Endothelial cell of umbilical vein (primary cell): ENCODE results near the gene RMC1. TPM values are rescaled to one million over a fixed set of nuclear protein-coding genes. Genes with fewer than 3 reads are reported as not detected.

Experiments
- BruUV-seq: library from RNA; stranded (reverse); fragments of 400-500 nt; replicated peaks from 2 replicates; lab custom pipeline; 2021; lab: Mats Ljungman, UMichigan
- CTCF ChIA-PET: fragments of 300-600, 350-600 bp; sonication (Branson Sonifier 250); formaldehyde crosslinking; loops from one replicate; lab custom pipeline; 2021; ENCODE audit warnings: antibody characterized with exemption, inconsistent platforms; lab: Charles Lee
- POLR2A ChIA-PET: fragments of 300-600, 350-600 bp; sonication (Branson Sonifier 250); formaldehyde crosslinking; loops from one replicate; lab custom pipeline; 2021; ENCODE audit warnings: antibody characterized with exemption, inconsistent platforms; lab: Charles Lee
- DNase-seq: peaks from one replicate; pipeline ENCODE4 v3.0.0-alpha.2; 2011; ENCODE audit warnings: low read depth, low spot score
- FAIRE-seq: peaks from 2 replicates; lab custom pipeline; 2011; peaks lifted over from hg19 to GRCh38; lab: Jason Lieb, UNC
- H2AFZ ChIP-seq: 2 replicates; pipeline ENCODE4 v1.6.0; 2012; ENCODE audit warnings: low read depth, low read length, control low read depth, inconsistent platforms
- H3K27ac ChIP-seq: 2 replicates; pipeline ENCODE4 v1.5.1; 2011; ENCODE audit warnings: low read depth, mild to moderate bottlenecking, control low read depth, low read length, moderate library complexity; ENCODE audit not compliant: insufficient read depth
- H3K27me3 ChIP-seq, 2 experiments: 2 replicates each; pipeline versions ENCODE4 v1.6.0 to v1.6.1; 2011; ENCODE audit warnings: low read length in 2 of 2, mixed read lengths in 1 of 2; ENCODE audit not compliant: control insufficient read depth in 2 of 2, insufficient read depth in 2 of 2
- H3K36me3 ChIP-seq, 2 experiments: 2 replicates in 1 of 2; 3 replicates in 1 of 2; pipeline ENCODE4 v1.5.1; 2011; ENCODE audit warnings: low read length in 2 of 2, mild to moderate bottlenecking in 1 of 2, moderate library complexity in 1 of 2; ENCODE audit not compliant: control insufficient read depth in 2 of 2, insufficient read depth in 2 of 2; ENCODE audit errors: extremely low read depth in 1 of 2
- H3K4me1 ChIP-seq: 3 replicates; pipeline ENCODE4 v1.5.1; 2011; ENCODE audit warnings: mild to moderate bottlenecking, low read length; ENCODE audit not compliant: control insufficient read depth, insufficient read depth; ENCODE audit errors: extremely low read depth
- H3K4me2 ChIP-seq: 2 replicates; pipeline ENCODE4 v1.6.1; 2011; ENCODE audit warnings: low read length, control low read depth, mixed read lengths; ENCODE audit not compliant: insufficient read depth
- H3K4me3 ChIP-seq, 3 experiments: fragments of 200-600 bp in 1 of 3; sonication (generic), shearing (Covaris generic) in 1 of 3; replicated peaks in 1 of 3; 2 replicates each; pipeline ENCODE4 v1.5.1; 2011 to 2016; ENCODE audit warnings: control low read depth in 3 of 3, low read length in 3 of 3, mild to moderate bottlenecking in 2 of 3, inconsistent platforms in 1 of 3, low read depth in 1 of 3, moderate library complexity in 1 of 3; ENCODE audit not compliant: insufficient read depth in 1 of 3
- H3K79me2 ChIP-seq: 2 replicates; pipeline ENCODE4 v1.6.0; 2012; ENCODE audit warnings: low read length, inconsistent platforms; ENCODE audit not compliant: control insufficient read depth, insufficient read depth
- H3K9ac ChIP-seq: replicated peaks from 2 replicates; pipeline ENCODE3; 2011; ENCODE audit warnings: low read length, control low read depth; ENCODE audit not compliant: insufficient read depth; ENCODE audit errors: extremely low read depth
- H3K9me1 ChIP-seq: replicated peaks from 3 replicates; pipeline ENCODE4 v1.6.0; 2011; ENCODE audit warnings: mild to moderate bottlenecking, low read length; ENCODE audit not compliant: control insufficient read depth, insufficient read depth; ENCODE audit errors: extremely low read depth
- H3K9me3 ChIP-seq: replicated peaks from 2 replicates; pipeline ENCODE4 v1.5.1; 2012; ENCODE audit warnings: low read length, inconsistent platforms; ENCODE audit not compliant: control insufficient read depth, insufficient read depth
- H4K20me1 ChIP-seq: replicated peaks from 2 replicates; pipeline ENCODE3; 2011; ENCODE audit warnings: mild to moderate bottlenecking, low read length; ENCODE audit not compliant: control insufficient read depth, insufficient read depth; ENCODE audit errors: extremely low read depth
- EZH2 ChIP-seq: IDR thresholded peaks from 2 replicates; pipeline ENCODE4 v1.6.1; 2012; ENCODE audit warnings: borderline replicate concordance, low read depth, mild to moderate bottlenecking, moderate library complexity, low read length, inconsistent platforms; ENCODE audit not compliant: severe bottlenecking
- FOS ChIP-seq: IDR thresholded peaks from 2 replicates; pipeline ENCODE4 v1.6.1; 2011; ENCODE audit warnings: mild to moderate bottlenecking, low read length, moderate library complexity, borderline replicate concordance; ENCODE audit not compliant: insufficient read depth
- GATA2 ChIP-seq: IDR thresholded peaks from 2 replicates; pipeline ENCODE4 v1.7.0; 2011; ENCODE audit warnings: low read depth, mild to moderate bottlenecking, moderate library complexity, mixed read lengths, low read length; ENCODE audit not compliant: insufficient read length, insufficient read depth
- JUN ChIP-seq: IDR thresholded peaks from 2 replicates; pipeline ENCODE4 v1.6.1; 2011; ENCODE audit warnings: borderline replicate concordance, low read depth; ENCODE audit not compliant: insufficient read length, insufficient read depth
- MAX ChIP-seq: IDR thresholded peaks from 2 replicates; pipeline ENCODE4 v1.6.1; 2011; ENCODE audit not compliant: insufficient read depth, insufficient read length
- MYC ChIP-seq: IDR thresholded peaks from one replicate; pipeline ENCODE4 v1.6.1; 2011; ENCODE audit warnings: mild to moderate bottlenecking, low read depth, low read length
- POLR2A ChIP-seq: IDR thresholded peaks from 2 replicates; pipeline ENCODE4 v1.6.1; 2012; ENCODE audit warnings: low read depth, mild to moderate bottlenecking, control low read depth, low read length
- POLR2AphosphoS5 ChIP-seq: IDR thresholded peaks from 2 replicates; pipeline ENCODE4 v1.6.1; 2012; ENCODE audit warnings: low read depth, mild to moderate bottlenecking, control low read depth, low read length, moderate library complexity; ENCODE audit not compliant: insufficient read depth
- dilution Hi-C: fragments of 300-500 bp; cut with MboI; formaldehyde crosslinking; loops from one replicate; pipeline ENCODE4 v1.15.0; 2019; ENCODE audit warnings: low sequenced_read_pairs; ENCODE audit not compliant: extremely low pct_ligation_motif_present
- intact Hi-C: fragments of 100-400 bp; cut with micrococcal nuclease; formaldehyde crosslinking; loops from one replicate; pipeline ENCODE4 v1.10.0; 2022
- polyA plus RNA-seq, 4 experiments: library from polyadenylated mRNA; depleted of rRNA in 3 of 4; stranded (reverse) in 3 of 4; unstranded in 1 of 4; fragments of >200 nt; gene quantifications; 2 replicates each; pipeline versions ENCODE4 v1.2.1 to v1.2.3, GENCODE V29; 2011 to 2012; ENCODE audit warnings: missing spikeins in 1 of 4
- total RNA-seq: library from RNA; stranded (reverse); gene quantifications from 2 replicates; pipeline ENCODE4 v1.2.3, GENCODE V29; 2021
- TF ChIP-seq, protein P1 (sequence below), 2 donors: IDR thresholded peaks; 1 replicate in 1 of 2; 2 replicates in 1 of 2; pipeline ENCODE4 v1.5.1; 2011; ENCODE audit warnings: low read length in 2 of 2, mild to moderate bottlenecking in 2 of 2, moderate library complexity in 2 of 2, control low read depth in 1 of 2, inconsistent platforms in 1 of 2, low read depth in 1 of 2; ENCODE audit not compliant: insufficient read depth in 1 of 2; ENCODE audit errors: extremely low read depth in 1 of 2

RMC1 gene
- total and polyA plus RNA-seq, 2 donors (not counting 3 experiments of a cell fraction or from before 2014, with no cell fraction given): 26.2 to 29.7 TPM

- Histone ChIP-seq H4K20me1 (no peaks in the 10 kb centered on the region), H3K79me2 (no peaks in the 10 kb centered on the region), H3K4me3 (no peak overlapping the region), H3K4me1 (peaks cover 8% of the 10 kb centered on the region), H3K27me3 (no peaks in the 10 kb centered on the region), H3K9ac (no peak overlapping the region), H3K27ac (no peak overlapping the region), H3K9me1 (no peaks in the 10 kb centered on the region), H3K36me3 (peaks cover 39 to 43% of the 10 kb centered on the region in 2 experiments), H3K9me3 (no peaks in the 10 kb centered on the region), H3K4me2 (no peak overlapping the region), H2AFZ (no peak overlapping the region)
- dilution Hi-C loops: no loop called here
- DNase-seq: no peak
- intact Hi-C loops: no loop called here
- TF ChIP-seq MAX (no peak), POLR2A (no peak), FOS (no peak), JUN (no peak)
- FAIRE-seq: no peak
- ChIA-PET CTCF (interaction anchor here (1.0 kb wide), 1 partner anchor 8 kb away, joined by 3 read pairs; no protein-coding TSS in a partner anchor), POLR2A (no interaction called here)
- no TSS peak for BruUV-seq
These were observed 29.5 kb downstream of the RMC1 start for GRCh38 chr18:23532848-23533247.

GRCh38 chr18:23534276-23534675, 31.0 kb downstream of the RMC1 start:
- DNase-seq: no peak
- Histone ChIP-seq H4K20me1 (no peaks in the 10 kb centered on the region), H3K79me2 (no peaks in the 10 kb centered on the region), H3K9ac (no peak overlapping the region), H3K4me1 (peaks cover 8% of the 10 kb centered on the region), H3K27me3 (no peaks in the 10 kb centered on the region), H3K4me3 (no peak overlapping the region), H3K4me2 (no peak overlapping the region), H3K36me3 (peaks cover 40 to 46% of the 10 kb centered on the region in 2 experiments), H3K27ac (no peak overlapping the region), H3K9me3 (no peaks in the 10 kb centered on the region), H3K9me1 (no peaks in the 10 kb centered on the region), H2AFZ (no peak overlapping the region)
- intact Hi-C loops (no loop called here), dilution Hi-C loops (no loop called here)
- CTCF ChIA-PET: interaction anchor here (0.8 kb wide), 1 partner anchor 9 kb away, joined by 3 read pairs; no protein-coding TSS in a partner anchor
- BruUV-seq: no TSS peak
- POLR2A ChIA-PET: no interaction called here
- FAIRE-seq: no peak
- TF ChIP-seq POLR2A: no peak
- TF ChIP-seq JUN: no peak
- TF ChIP-seq, protein P1, sequence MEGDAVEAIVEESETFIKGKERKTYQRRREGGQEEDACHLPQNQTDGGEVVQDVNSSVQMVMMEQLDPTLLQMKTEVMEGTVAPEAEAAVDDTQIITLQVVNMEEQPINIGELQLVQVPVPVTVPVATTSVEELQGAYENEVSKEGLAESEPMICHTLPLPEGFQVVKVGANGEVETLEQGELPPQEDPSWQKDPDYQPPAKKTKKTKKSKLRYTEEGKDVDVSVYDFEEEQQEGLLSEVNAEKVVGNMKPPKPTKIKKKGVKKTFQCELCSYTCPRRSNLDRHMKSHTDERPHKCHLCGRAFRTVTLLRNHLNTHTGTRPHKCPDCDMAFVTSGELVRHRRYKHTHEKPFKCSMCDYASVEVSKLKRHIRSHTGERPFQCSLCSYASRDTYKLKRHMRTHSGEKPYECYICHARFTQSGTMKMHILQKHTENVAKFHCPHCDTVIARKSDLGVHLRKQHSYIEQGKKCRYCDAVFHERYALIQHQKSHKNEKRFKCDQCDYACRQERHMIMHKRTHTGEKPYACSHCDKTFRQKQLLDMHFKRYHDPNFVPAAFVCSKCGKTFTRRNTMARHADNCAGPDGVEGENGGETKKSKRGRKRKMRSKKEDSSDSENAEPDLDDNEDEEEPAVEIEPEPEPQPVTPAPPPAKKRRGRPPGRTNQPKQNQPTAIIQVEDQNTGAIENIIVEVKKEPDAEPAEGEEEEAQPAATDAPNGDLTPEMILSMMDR (IDR thresholded peaks at IDR 0.05; ENCODE audit: extremely low read depth in 1 of 2, insufficient read depth in 1 of 2, low read depth in 1 of 2, low read length in 2 of 2): no peak
- no peak for TF ChIP-seq EZH2
- no peak for TF ChIP-seq POLR2AphosphoS5
- TF ChIP-seq MAX: no peak
- no peak for TF ChIP-seq FOS
- no peak for TF ChIP-seq GATA2
- no peak for TF ChIP-seq MYC
